HG02610 (cell line): Measurements from ENCODE around the gene IQCK.

Experiments
- ATAC-seq: cut with Tn5 transposase; IDR thresholded peaks from one replicate; pipeline ENCODE4 v1.9.1; 2021; ENCODE audit warnings: mild to moderate bottlenecking, moderate library complexity; ENCODE audit not compliant: unreplicated experiment

IQCK gene

GRCh38 chr16:19853742-19854542 lies 135.9 kb downstream of the IQCK start:
- ATAC-seq, result no peak

GRCh38 chr16:19854543-19854876 lies 136.4 kb downstream of the IQCK start:
- no peak for ATAC-seq

DNA sequence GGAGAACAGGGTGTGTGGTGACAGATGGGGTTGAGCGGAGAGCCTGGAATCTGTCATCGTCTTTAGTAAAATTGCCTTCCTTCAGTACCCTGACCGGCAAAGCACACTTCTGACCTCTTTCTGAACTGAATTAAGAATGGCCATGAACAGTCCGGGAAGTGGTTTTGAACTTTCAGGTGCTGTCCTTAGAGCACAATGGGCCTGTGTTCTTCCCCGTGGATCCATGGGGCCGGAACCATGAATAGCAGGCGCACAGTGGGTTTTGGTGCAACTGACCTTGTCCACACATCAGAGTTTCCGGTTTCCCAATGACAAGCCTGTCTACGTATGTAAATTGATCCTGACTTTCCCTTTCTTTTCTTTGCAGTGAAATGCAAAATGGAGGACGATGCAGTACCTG lies 138.0 kb downstream of the IQCK start:
- no peak for ATAC-seq

DNA sequence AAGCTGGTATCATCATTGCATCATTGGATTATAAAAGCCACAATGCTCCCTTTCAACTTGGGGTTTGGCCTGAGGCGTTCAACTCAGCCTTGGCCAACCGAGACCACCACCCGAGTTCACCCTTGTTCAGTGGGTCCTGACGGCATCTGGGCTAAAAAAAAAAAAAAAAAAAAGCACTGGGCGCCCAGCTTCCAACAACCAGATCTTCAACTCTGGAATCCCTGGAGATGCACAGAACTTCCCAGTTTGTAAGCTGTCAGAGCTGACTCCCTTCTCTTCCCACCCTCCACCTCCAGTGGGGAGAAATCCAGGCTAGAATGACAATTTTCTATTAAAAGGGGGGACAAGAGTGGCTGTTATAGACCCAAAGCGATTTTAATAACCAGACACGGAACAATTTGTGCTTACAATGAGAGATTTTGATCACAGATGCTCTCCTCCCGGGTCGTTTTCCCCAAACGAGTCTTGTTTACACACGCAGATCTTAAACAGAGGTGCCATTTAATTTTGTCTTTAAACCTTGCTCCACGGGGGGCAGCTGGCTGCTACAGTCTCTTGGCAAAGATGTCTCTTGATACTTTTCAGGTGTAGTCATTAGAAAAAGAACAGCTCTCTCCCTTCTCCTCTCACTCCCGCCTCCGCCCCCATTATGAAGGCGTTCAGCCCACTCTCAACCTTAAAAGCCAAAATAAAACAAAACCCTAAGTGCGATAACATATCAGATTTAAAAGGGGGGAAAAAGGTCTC lies 139.7 kb downstream of the IQCK start:
- no peak for ATAC-seq

DNA sequence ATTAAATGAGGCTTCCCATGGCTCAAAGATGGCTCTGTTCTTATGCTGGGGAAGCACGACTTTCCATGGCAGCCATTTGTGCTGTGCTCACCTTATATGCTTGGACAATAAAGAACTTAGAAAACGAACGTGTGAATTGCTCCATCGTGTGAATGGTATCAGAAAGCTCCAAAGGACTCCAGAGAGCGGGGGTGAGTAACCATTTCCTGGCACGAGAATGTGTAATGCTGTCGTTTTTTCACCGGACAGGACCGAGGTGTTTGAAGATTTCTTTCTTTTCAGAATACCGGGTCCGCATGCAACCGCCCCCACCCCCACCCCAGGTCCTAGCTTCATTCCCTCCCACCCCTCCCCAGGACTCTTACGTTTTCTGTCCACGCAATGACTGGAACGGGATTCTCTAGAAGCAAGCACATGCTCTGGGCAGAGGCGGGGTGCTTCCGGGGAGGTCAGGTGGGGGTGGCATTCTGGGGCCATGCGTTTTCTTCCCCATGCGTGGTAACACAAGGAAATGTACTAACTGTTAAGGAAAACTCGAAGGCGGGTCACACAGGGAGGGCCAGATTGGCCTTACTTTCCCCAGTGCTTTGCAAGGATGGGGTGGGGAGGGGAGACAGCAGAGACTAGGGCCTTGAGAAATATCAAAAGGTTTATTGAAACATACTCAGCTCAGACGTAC lies 140.4 kb downstream of the IQCK start:
- ATAC-seq, result no peak

GRCh38 chr16:19859166-19859565 lies 141.1 kb downstream of the IQCK start:
- ATAC-seq, result no peak

GRCh38 chr16:19859603-19860002 lies 141.5 kb downstream of the IQCK start:
- no peak for ATAC-seq

DNA sequence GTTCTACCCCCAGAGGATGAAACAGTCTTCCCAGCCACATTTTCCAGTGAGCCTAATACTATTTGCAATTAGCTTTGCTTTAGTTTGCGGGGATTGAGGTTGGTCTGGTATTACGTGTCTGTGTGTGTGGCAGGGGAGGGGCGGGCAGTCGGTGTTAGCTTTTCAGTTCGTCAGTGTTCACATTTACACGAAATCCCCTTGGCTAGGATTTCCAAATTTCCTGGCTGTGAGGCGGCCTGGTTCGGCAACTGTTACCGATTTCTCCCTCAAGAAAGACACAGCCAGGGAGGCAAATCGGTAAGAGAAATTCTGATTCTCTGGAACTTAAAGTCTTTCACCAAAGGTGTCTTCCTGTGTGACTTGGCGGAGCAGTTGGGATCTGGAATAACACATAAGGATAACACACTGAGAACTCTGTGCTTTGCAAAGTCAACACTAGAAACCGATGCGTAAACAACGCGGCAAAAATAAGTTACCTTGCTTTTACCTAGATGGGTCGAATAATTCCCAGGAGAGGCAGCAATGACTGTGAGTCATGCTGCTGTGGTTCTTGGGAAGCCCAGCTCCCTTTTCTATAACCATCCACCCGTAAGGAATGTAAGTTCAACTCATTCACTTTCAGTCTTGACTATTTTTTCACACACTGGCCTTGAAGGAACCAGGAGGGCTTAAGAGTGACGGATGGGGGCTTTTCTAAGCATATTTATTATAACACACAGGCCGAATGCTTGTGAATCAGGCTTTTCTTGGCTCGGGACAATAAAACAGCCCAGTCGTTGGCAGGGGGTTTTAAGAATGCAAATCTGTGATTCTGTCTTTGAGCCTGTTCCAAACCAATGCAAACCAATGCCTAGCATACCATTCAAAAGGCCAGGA lies 142.3 kb downstream of the IQCK start:
- ATAC-seq, result no peak

GRCh38 chr16:19861133-19861532 lies 143.1 kb downstream of the IQCK start:
- no peak for ATAC-seq

DNA sequence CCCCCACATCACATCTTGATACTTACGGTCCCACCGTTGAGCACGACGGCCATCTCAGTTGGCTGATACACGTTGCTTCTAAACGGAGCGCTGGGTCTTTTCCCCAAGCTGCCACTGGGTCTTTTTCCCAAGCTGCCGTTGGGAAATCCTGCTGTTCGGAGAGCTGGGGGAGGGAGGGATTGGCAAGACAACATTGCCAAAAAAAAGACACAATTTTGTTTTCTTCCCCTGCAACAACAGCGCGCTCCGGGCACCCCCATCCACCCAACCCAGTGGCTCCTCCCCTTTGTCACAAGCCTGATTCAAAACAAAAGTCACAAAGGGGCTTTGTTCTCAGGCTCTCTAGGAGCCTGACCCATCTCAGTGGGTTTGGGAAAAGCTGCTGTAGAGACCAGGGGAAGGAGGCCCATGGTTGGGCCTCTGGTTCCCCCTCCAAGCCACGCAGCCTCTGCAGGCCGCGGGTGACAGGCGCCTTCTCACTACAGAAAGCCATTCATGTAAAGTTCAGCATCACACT lies 143.8 kb downstream of the IQCK start:
- no peak for ATAC-seq

- ATAC-seq, result no peak
Observed at GRCh38 chr16:19863990-19864389, 145.9 kb downstream of the IQCK start.

DNA sequence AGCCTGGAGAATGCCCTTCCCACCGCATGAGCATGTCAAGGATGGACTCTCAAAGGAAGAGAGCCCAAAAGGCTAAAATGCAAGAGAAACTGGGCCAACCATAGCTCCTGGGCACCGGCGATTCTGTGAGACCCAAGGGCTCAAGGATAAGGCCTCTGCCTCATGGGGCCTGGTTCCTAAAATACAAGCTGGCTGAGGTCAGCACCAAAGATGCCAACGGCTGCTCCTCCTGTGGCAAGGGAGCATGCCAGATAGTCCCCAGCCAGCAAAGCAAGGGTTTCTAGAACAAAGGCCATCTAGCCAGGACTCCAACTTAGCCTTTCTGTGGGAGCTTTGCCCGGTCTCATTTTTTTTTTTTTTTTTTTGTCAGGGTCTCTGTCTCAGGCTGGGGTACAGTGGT lies 146.5 kb downstream of the IQCK start:
- ATAC-seq, result no peak

- no peak for ATAC-seq
Observed at GRCh38 chr16:19868421-19868820, 150.3 kb downstream of the IQCK start.

DNA sequence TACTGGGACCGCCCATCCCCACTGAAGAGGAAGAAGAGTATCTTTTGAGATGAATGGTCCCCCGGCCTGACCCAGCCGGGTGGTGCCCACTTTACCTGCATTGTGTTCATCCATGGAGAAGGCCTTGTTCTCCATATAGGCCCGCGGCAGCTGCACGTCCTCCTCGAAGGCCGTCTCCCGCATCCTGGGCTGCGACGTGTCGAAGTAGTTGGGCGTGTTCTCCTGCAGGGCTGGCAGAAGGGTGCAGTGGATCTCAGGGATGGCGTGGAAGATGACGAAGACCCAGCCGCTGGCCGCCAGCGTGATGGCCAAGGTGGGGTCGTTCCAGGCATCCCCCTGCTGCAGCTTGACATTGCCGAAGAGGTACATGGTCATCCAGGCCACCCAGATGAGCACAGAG lies 153.7 kb downstream of the IQCK start:
- no peak for ATAC-seq

- no peak for ATAC-seq
Observed at GRCh38 chr16:19872179-19872863, 154.2 kb downstream of the IQCK start.

GRCh38 chr16:19872935-19873334 lies 154.9 kb downstream of the IQCK start:
- ATAC-seq, result no peak

DNA sequence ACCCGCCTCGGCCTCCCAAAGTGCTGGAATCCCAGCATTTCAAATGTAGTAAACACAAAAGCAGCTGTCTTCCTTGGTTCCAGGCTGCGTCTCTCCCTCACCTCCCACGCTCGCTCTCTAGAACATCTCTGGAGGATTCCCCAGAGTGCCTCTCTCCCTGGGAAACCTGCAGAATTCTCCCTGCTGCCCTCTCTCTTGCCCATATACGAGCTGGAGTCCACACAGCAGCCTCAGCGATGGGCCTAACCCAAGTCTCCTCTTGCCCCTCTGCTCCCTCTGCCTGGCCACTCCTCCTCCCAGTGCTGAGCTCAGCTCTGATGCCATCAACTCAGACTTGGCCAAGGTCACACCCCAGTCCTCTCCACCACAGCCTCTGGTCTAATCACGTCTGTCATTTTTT lies 156.0 kb downstream of the IQCK start:
- no peak for ATAC-seq

- ATAC-seq, result no peak
Observed at GRCh38 chr16:19874851-19875546, 156.9 kb downstream of the IQCK start.

DNA sequence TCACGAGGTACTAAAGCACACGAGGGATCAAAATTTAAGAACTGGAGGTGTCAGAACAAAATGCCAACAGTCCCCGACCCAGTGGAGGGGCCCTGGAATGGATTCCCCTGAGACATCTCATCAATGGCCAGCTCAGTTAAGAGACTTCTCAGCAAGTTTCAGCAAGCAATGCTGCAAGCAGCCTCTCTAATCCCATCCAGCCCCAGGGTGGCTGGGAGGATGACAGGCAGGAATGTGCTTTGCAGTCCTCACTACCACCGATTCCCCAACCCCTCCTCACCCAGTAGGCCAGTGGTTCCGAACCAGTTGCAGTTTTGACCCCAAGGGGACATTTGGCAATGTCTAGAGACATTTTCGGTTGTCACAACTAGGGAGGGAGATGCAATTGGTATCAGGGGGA lies 157.8 kb downstream of the IQCK start:
- no peak for ATAC-seq
